Trophoblast cell (in vitro differentiated cells and primary cell): ENCODE measurements around the gene PHETA1.

Experiments used
- DNase-seq, 2 donors: peaks; one replicate each; pipeline ENCODE4 v3.0.0-alpha.2; 2016
- H2AFZ ChIP-seq: 2 replicates; pipeline ENCODE4 v1.6.1; 2013; ENCODE audit warnings: low read length, moderate library complexity, mild to moderate bottlenecking; ENCODE audit not compliant: insufficient read depth, poor library complexity
- H2AK5ac ChIP-seq: 2 replicates; pipeline ENCODE4 v1.6.1; 2013; ENCODE audit warnings: mild to moderate bottlenecking, low read length
- H2BK120ac ChIP-seq: 2 replicates; pipeline ENCODE4 v1.6.1; 2013; ENCODE audit warnings: low read length, mild to moderate bottlenecking, moderate library complexity; ENCODE audit not compliant: insufficient read depth, poor library complexity
- H2BK12ac ChIP-seq: 2 replicates; pipeline ENCODE4 v1.6.1; 2013; ENCODE audit warnings: mild to moderate bottlenecking, low read length, moderate library complexity
- H2BK5ac ChIP-seq: 2 replicates; pipeline ENCODE4 v1.6.1; 2013; ENCODE audit warnings: low read length, low read depth, moderate library complexity, mild to moderate bottlenecking; ENCODE audit not compliant: poor library complexity
- H3K14ac ChIP-seq: 2 replicates; pipeline ENCODE4 v1.6.1; 2013; ENCODE audit warnings: mild to moderate bottlenecking, low read length
- H3K18ac ChIP-seq: 2 replicates; pipeline ENCODE4 v1.6.1; 2013; ENCODE audit warnings: mild to moderate bottlenecking, low read length
- H3K23ac ChIP-seq: 2 replicates; pipeline ENCODE4 v1.6.1; 2013; ENCODE audit warnings: low read length
- H3K27ac ChIP-seq: 2 replicates; pipeline ENCODE4 v1.5.1; 2013; ENCODE audit warnings: low read depth, mild to moderate bottlenecking, inconsistent platforms, low read length, moderate library complexity
- H3K27me3 ChIP-seq: 2 replicates; pipeline ENCODE4 v1.6.1; 2013; ENCODE audit warnings: inconsistent platforms, mild to moderate bottlenecking, low read length, moderate library complexity; ENCODE audit not compliant: insufficient read depth
- H3K36me3 ChIP-seq, 2 experiments: 1 replicate in 1 of 2; 2 replicates in 1 of 2; pipeline ENCODE4 v1.6.1; 2013; ENCODE audit warnings: low read length in 2 of 2, mild to moderate bottlenecking in 2 of 2, moderate library complexity in 1 of 2; ENCODE audit not compliant: insufficient read depth in 2 of 2, control insufficient read depth in 1 of 2
- H3K4ac ChIP-seq: 2 replicates; pipeline ENCODE4 v1.6.1; 2013; ENCODE audit warnings: low read depth, mild to moderate bottlenecking, low read length, moderate library complexity
- H3K4me1 ChIP-seq, 2 experiments: 1 replicate in 1 of 2; 2 replicates in 1 of 2; pipeline ENCODE4 v1.6.1; 2013; ENCODE audit warnings: low read length in 2 of 2, mild to moderate bottlenecking in 2 of 2, moderate library complexity in 1 of 2; ENCODE audit not compliant: insufficient read depth in 2 of 2, control insufficient read depth in 1 of 2
- H3K4me2 ChIP-seq: 2 replicates; pipeline ENCODE4 v1.6.1; 2013; ENCODE audit warnings: inconsistent platforms, mild to moderate bottlenecking, low read length, moderate library complexity
- H3K4me3 ChIP-seq: 2 replicates; pipeline ENCODE4 v1.5.1; 2013; ENCODE audit warnings: mild to moderate bottlenecking, low read depth, low read length, inconsistent platforms
- H3K79me1 ChIP-seq: one replicate; pipeline ENCODE4 v1.6.1; 2013; ENCODE audit warnings: low read length
- H3K79me2 ChIP-seq: 2 replicates; pipeline ENCODE4 v1.6.1; 2013; ENCODE audit warnings: low read length, mild to moderate bottlenecking; ENCODE audit not compliant: control insufficient read depth, insufficient read depth, poor library complexity
- H3K9ac ChIP-seq: 2 replicates; pipeline ENCODE4 v1.6.1; 2013; ENCODE audit warnings: mild to moderate bottlenecking, low read length
- H3K9me3 ChIP-seq: 2 replicates; pipeline ENCODE4 v1.6.1; 2013; ENCODE audit warnings: low read depth, mild to moderate bottlenecking, control low read depth, inconsistent platforms, low read length; ENCODE audit not compliant: insufficient read depth
- H4K12ac ChIP-seq: 2 replicates; pipeline ENCODE4 v1.6.1; 2013; ENCODE audit warnings: low read depth, mild to moderate bottlenecking, low read length, moderate library complexity
- H4K8ac ChIP-seq: 2 replicates; pipeline ENCODE4 v1.6.1; 2013; ENCODE audit warnings: low read depth, mild to moderate bottlenecking, low read length, moderate library complexity
- H4K91ac ChIP-seq: one replicate; pipeline ENCODE4 v1.6.1; 2013; ENCODE audit warnings: low read depth, mild to moderate bottlenecking, low read length, moderate library complexity
- WGBS: extraction: QIAGEN DNeasy Blood & Tissue Kit; methylation state at CpG from one replicate; pipeline ENCODE4 v1.1.7; 2013; ENCODE audit warnings: missing lambda C conversion rate; ENCODE audit not compliant: insufficient read length, insufficient coverage; ENCODE audit errors: extremely low coverage; 5-methylcytosine and 5-hydroxymethylcytosine counted together

The PHETA1 gene

GRCh38 chr12:111355201-111355925 is 13.5 kb downstream of the PHETA1 start:
- H3K36me3 ChIP-seq: no peaks in the 10 kb centered on the region
- H2AFZ ChIP-seq: no peak overlapping the region
- no peak overlapping the region for H3K4me2 ChIP-seq
- no peak overlapping the region for H3K27ac ChIP-seq
- no peak overlapping the region for H4K8ac ChIP-seq
- no peak overlapping the region for H3K4ac ChIP-seq
- H3K4me3 ChIP-seq: no peak overlapping the region
- no peak overlapping the region for H4K91ac ChIP-seq
- H3K14ac ChIP-seq: no peak overlapping the region
- no CpG with 5 or more reads among the region's 9 CpGs for WGBS
- no peak overlapping the region for H3K23ac ChIP-seq
- DNase-seq: no peak
- H3K4me1 ChIP-seq: no peaks in the 10 kb centered on the region
- no peak overlapping the region for H3K18ac ChIP-seq
- H3K9me3 ChIP-seq: no peaks in the 10 kb centered on the region
- no peaks in the 10 kb centered on the region for H3K27me3 ChIP-seq
- no peak overlapping the region for H4K12ac ChIP-seq
- no peak overlapping the region for H2BK5ac ChIP-seq
- no peaks in the 10 kb centered on the region for H3K79me1 ChIP-seq
- H3K9ac ChIP-seq: no peak overlapping the region
- H2AK5ac ChIP-seq: no peak overlapping the region
- H2BK120ac ChIP-seq: no peak overlapping the region
- H2BK12ac ChIP-seq: no peak overlapping the region
- H3K79me2 ChIP-seq: no peaks in the 10 kb centered on the region

GRCh38 chr12:111354511-111354910 is 14.4 kb downstream of the PHETA1 start:
- no peaks in the 10 kb centered on the region for H3K27me3 ChIP-seq
- H3K27ac ChIP-seq: no peak overlapping the region
- no peak overlapping the region for H3K4me3 ChIP-seq
- no peak overlapping the region for H2AFZ ChIP-seq
- H4K8ac ChIP-seq: no peak overlapping the region
- no peak for DNase-seq
- no peaks in the 10 kb centered on the region for H3K9me3 ChIP-seq
- no peak overlapping the region for H2BK120ac ChIP-seq
- no peak overlapping the region for H3K18ac ChIP-seq
- H2AK5ac ChIP-seq: no peak overlapping the region
- H3K79me1 ChIP-seq: no peaks in the 10 kb centered on the region
- no peak overlapping the region for H3K4ac ChIP-seq
- no peaks in the 10 kb centered on the region for H3K36me3 ChIP-seq
- WGBS: no CpG with 5 or more reads among the region's 5 CpGs
- no peaks in the 10 kb centered on the region for H3K79me2 ChIP-seq
- H2BK5ac ChIP-seq: no peak overlapping the region
- no peak overlapping the region for H4K91ac ChIP-seq
- no peak overlapping the region for H3K9ac ChIP-seq
- no peak overlapping the region for H3K23ac ChIP-seq
- H3K4me2 ChIP-seq: no peak overlapping the region
- H4K12ac ChIP-seq: no peak overlapping the region
- H2BK12ac ChIP-seq: no peak overlapping the region
- no peak overlapping the region for H3K14ac ChIP-seq
- no peaks in the 10 kb centered on the region for H3K4me1 ChIP-seq

GRCh38 chr12:111353603-111354295 is 15.1 kb downstream of the PHETA1 start:
- H3K27me3 ChIP-seq: no peaks in the 10 kb centered on the region
- no peak overlapping the region for H2BK12ac ChIP-seq
- no peaks in the 10 kb centered on the region for H3K79me2 ChIP-seq
- no peak overlapping the region for H3K18ac ChIP-seq
- H3K27ac ChIP-seq: no peak overlapping the region
- no peak overlapping the region for H2BK5ac ChIP-seq
- H3K23ac ChIP-seq: no peak overlapping the region
- H3K36me3 ChIP-seq: no peaks in the 10 kb centered on the region
- H3K4me1 ChIP-seq: no peaks in the 10 kb centered on the region
- no peak overlapping the region for H3K4me2 ChIP-seq
- WGBS: no CpG with 5 or more reads among the region's 5 CpGs
- H4K12ac ChIP-seq: no peak overlapping the region
- no peak overlapping the region for H2BK120ac ChIP-seq
- H3K9ac ChIP-seq: no peak overlapping the region
- no peak overlapping the region for H2AFZ ChIP-seq
- no peak overlapping the region for H4K8ac ChIP-seq
- H3K4ac ChIP-seq: no peak overlapping the region
- H3K9me3 ChIP-seq: peaks cover 6% of the 10 kb centered on the region
- H3K4me3 ChIP-seq: no peak overlapping the region
- no peak for DNase-seq
- no peak overlapping the region for H4K91ac ChIP-seq
- no peaks in the 10 kb centered on the region for H3K79me1 ChIP-seq
- H3K14ac ChIP-seq: no peak overlapping the region
- H2AK5ac ChIP-seq: no peak overlapping the region

GRCh38 chr12:111353026-111353425 is 15.9 kb downstream of the PHETA1 start:
- Histone ChIP-seq H3K14ac (no peak overlapping the region), H2BK12ac (no peak overlapping the region), H2BK120ac (no peak overlapping the region), H2AK5ac (no peak overlapping the region), H3K4ac (no peak overlapping the region), H3K23ac (no peak overlapping the region), H3K9ac (no peak overlapping the region), H2AFZ (no peak overlapping the region), H3K79me2 (no peaks in the 10 kb centered on the region), H3K4me3 (no peak overlapping the region), H3K79me1 (no peaks in the 10 kb centered on the region), H3K27me3 (no peaks in the 10 kb centered on the region), H2BK5ac (no peak overlapping the region), H3K18ac (no peak overlapping the region), H3K4me2 (no peak overlapping the region), H3K36me3 (no peaks in the 10 kb centered on the region), H3K4me1 (no peaks in the 10 kb centered on the region), H3K9me3 (peaks cover 10% of the 10 kb centered on the region), H4K12ac (no peak overlapping the region), H4K8ac (no peak overlapping the region), H3K27ac (no peak overlapping the region), H4K91ac (no peak overlapping the region)
- no CpG with 5 or more reads among the region's 7 CpGs for WGBS
- DNase-seq: no peak
